Bronchial epithelial cell (primary cell): Measurements from ENCODE around the gene KRTAP5-1. TPM values are rescaled to one million over a fixed set of nuclear protein-coding genes. Genes with fewer than 3 reads are reported as not detected.
A peak's percentile ranks its signal among the peaks of the same experiment; 100 is the strongest.

Experiments
- DNase-seq: peaks from one replicate; pipeline ENCODE4 v3.0.0-alpha.2; 2010; ENCODE audit warnings: low read depth
- FAIRE-seq: peaks from 2 replicates; lab custom pipeline; 2011; peaks lifted over from hg19 to GRCh38; lab: Jason Lieb, UNC
- H3K27me3 ChIP-seq: 2 replicates; pipeline ENCODE4 v1.5.1; 2011; ENCODE audit warnings: low read length; ENCODE audit not compliant: control insufficient read depth, insufficient read depth
- H3K36me3 ChIP-seq: 2 replicates; pipeline ENCODE4 v1.5.1; 2011; ENCODE audit warnings: low read length; ENCODE audit not compliant: control insufficient read depth, insufficient read depth
- H3K4me3 ChIP-seq: 2 replicates; pipeline ENCODE4 v1.5.1; 2011; ENCODE audit warnings: mild to moderate bottlenecking, low read depth, low read length, control low read depth
- CTCF ChIP-seq: IDR thresholded peaks from 2 replicates; pipeline ENCODE4 v1.5.1; 2011; ENCODE audit warnings: mild to moderate bottlenecking, moderate library complexity, low read length, control low read depth, inconsistent platforms; ENCODE audit not compliant: insufficient read depth, severe bottlenecking
- total RNA-seq: library from RNA; depleted of rRNA; stranded (reverse); fragments of >200 nt; gene quantifications from 2 replicates; pipeline ENCODE4 v1.2.1, GENCODE V29; 2014

Gene KRTAP5-1
- total RNA-seq, 1 donor from 2014 or later: not detected

- H3K27me3 ChIP-seq: peaks cover 5% of the 10 kb centered on the region
- FAIRE-seq: no peak
Measured at GRCh38 chr11:1573903-1574237, 11.2 kb downstream of the KRTAP5-1 start.

GRCh38 chr11:1573077-1573902 is 11.8 kb downstream of the KRTAP5-1 start:
- Histone ChIP-seq H3K4me3 (no peak overlapping the region), H3K27me3 (peaks cover 5% of the 10 kb centered on the region), H3K36me3 (no peaks in the 10 kb centered on the region)
- TF ChIP-seq CTCF: no peak
- DNase-seq (no peak), FAIRE-seq (no peak)

More at GRCh38 chr11:1573903-1574237, 11.2 kb downstream of the KRTAP5-1 start:
- TF ChIP-seq CTCF: no peak
- Histone ChIP-seq H3K36me3 (no peaks in the 10 kb centered on the region), H3K4me3 (no peak overlapping the region)
- no peak for DNase-seq

GRCh38 chr11:1572197-1573076 is 12.6 kb downstream of the KRTAP5-1 start, which contains the start of gene DUSP8:
Gene DUSP8, minus strand, starts transcription at chr11:1572271. Its CDS starts 6,445 bp downstream, at chr11:1565826.
- peaks cover 5% of the 10 kb centered on the region for H3K27me3 ChIP-seq
- no peak for TF ChIP-seq CTCF
- FAIRE-seq: no peak
- DNase-seq: peak; percentile 30
- peak within 1 kb of the TSS; percentile 38 for H3K4me3 ChIP-seq
- no peaks in the 10 kb centered on the region for H3K36me3 ChIP-seq

GRCh38 chr11:1571760-1572196 is 13.3 kb downstream of the KRTAP5-1 start:
- TF ChIP-seq CTCF: no peak
- no peaks in the 10 kb centered on the region for H3K36me3 ChIP-seq
- DNase-seq (no peak), FAIRE-seq (no peak)
- H3K4me3 ChIP-seq: peak overlapping the region; percentile 38
- peaks cover 5% of the 10 kb centered on the region for H3K27me3 ChIP-seq

GRCh38 chr11:1570896-1571759 is 14.0 kb downstream of the KRTAP5-1 start:
- DNase-seq (no peak), FAIRE-seq (no peak)
- TF ChIP-seq CTCF: no peak
- H3K36me3 ChIP-seq: no peaks in the 10 kb centered on the region
- peak overlapping the region; percentile 38 for H3K4me3 ChIP-seq
- peaks cover 5% of the 10 kb centered on the region for H3K27me3 ChIP-seq
